HepG2 (cell line): ENCODE results near the gene RHBDD3. TPM values are rescaled to one million over a fixed set of nuclear protein-coding genes. Genes with fewer than 3 reads are reported as not detected.

Experiments
- ATAC-seq: fragments of 200-7000 bp; cut with Tn5 transposase; 3 replicates; pipeline ENCODE4 v1.9.1; 2020; ENCODE audit warnings: mild to moderate bottlenecking, moderate library complexity
- BruUV-seq: library from RNA; stranded (reverse); fragments of 400-500 nt; replicated peaks from 2 replicates; lab custom pipeline; 2021; lab: Mats Ljungman, UMichigan
- CTCF ChIA-PET: fragments of 300-600 bp; formaldehyde crosslinking; extraction: SDS; loops from one replicate; lab custom pipeline; 2021; ENCODE audit warnings: low total read pairs, inconsistent platforms, low intra/inter-chr PET ratio; lab: Yijun Ruan, JAX
- POLR2A ChIA-PET: fragments of 350-600 bp; sonication (Branson Sonifier 250); formaldehyde crosslinking; loops from one replicate; lab custom pipeline; 2020; ENCODE audit warnings: antibody characterized with exemption, inconsistent platforms; lab: Yijun Ruan, JAX
- DNase-seq: peaks from one replicate; pipeline ENCODE4 v3.0.0-alpha.2; 2015; ENCODE audit warnings: low spot score
- FAIRE-seq: peaks from 3 replicates; lab custom pipeline; 2011; peaks lifted over from hg19 to GRCh38; lab: Jason Lieb, UNC
- H2AFZ ChIP-seq: one replicate; pipeline ENCODE4 v1.6.1; 2011; ENCODE audit warnings: low read length, inconsistent platforms
- H3K27ac ChIP-seq: fragments of 300-600 bp; 3 replicates; pipeline ENCODE4 v1.8.0; 2011; ENCODE audit warnings: mixed run types, mild to moderate bottlenecking, mixed read lengths, low read length, inconsistent platforms; ENCODE audit not compliant: insufficient read depth; ENCODE audit errors: extremely low read length
- H3K27me3 ChIP-seq, 2 experiments: fragments of 200-600 bp in 1 of 2; 2 replicates in 1 of 2; 3 replicates in 1 of 2; pipeline versions ENCODE4 v1.6.0 to v1.8.0; 2011; ENCODE audit warnings: low read length in 2 of 2, mild to moderate bottlenecking in 2 of 2, moderate library complexity in 2 of 2, inconsistent platforms in 1 of 2; ENCODE audit not compliant: insufficient read depth in 2 of 2, control insufficient read depth in 1 of 2
- H3K36me3 ChIP-seq, 2 experiments: fragments of 200-600 bp in 1 of 2; replicated peaks in 1 of 2; 2 replicates in 1 of 2; 3 replicates in 1 of 2; pipeline versions ENCODE4 v1.5.1 to v1.8.0; 2011; ENCODE audit warnings: low read length in 2 of 2, inconsistent platforms in 1 of 2; ENCODE audit not compliant: insufficient read depth in 2 of 2, control insufficient read depth in 1 of 2
- H3K4me1 ChIP-seq: 2 replicates; pipeline ENCODE4 v1.5.1; 2012; ENCODE audit warnings: low read length, inconsistent platforms; ENCODE audit not compliant: insufficient read depth
- H3K4me2 ChIP-seq: 2 replicates; pipeline ENCODE4 v1.6.0; 2011; ENCODE audit warnings: low read depth, low read length, inconsistent platforms
- H3K4me3 ChIP-seq, 3 experiments: fragments of 200-600 bp in 1 of 3; sonication (generic), shearing (Covaris generic) in 1 of 3; replicated peaks in 1 of 3; 2 replicates each; pipeline ENCODE4 v1.5.1; 2011 to 2016; ENCODE audit warnings: low read length in 3 of 3, inconsistent platforms in 2 of 3, low read depth in 2 of 3, mild to moderate bottlenecking in 2 of 3, control low read depth in 1 of 3, mixed read lengths in 1 of 3; ENCODE audit not compliant: insufficient read depth in 1 of 3
- H3K79me2 ChIP-seq: one replicate; pipeline ENCODE4 v1.6.1; 2011; ENCODE audit warnings: low read length, inconsistent platforms; ENCODE audit not compliant: insufficient read depth
- H3K9ac ChIP-seq: 2 replicates; pipeline ENCODE4 v1.6.0; 2011; ENCODE audit warnings: mild to moderate bottlenecking, low read depth, low read length, inconsistent platforms; ENCODE audit not compliant: insufficient read depth
- H3K9me3 ChIP-seq: 2 replicates; pipeline ENCODE4 v1.5.1; 2012; ENCODE audit warnings: mild to moderate bottlenecking, low read length
- H4K20me1 ChIP-seq: 2 replicates; pipeline ENCODE4 v1.6.0; 2011; ENCODE audit warnings: inconsistent platforms, mild to moderate bottlenecking, low read length, moderate library complexity; ENCODE audit not compliant: insufficient read depth
- BHLHE40 ChIP-seq: IDR thresholded peaks from 2 replicates; pipeline ENCODE4 v1.6.1; 2011; ENCODE audit warnings: low read length, improper control_type of control experiment
- CAMTA2 ChIP-seq: sonication (generic); formaldehyde crosslinking; IDR thresholded peaks from 2 replicates; pipeline ENCODE4 v1.4.0; 2020; ENCODE audit warnings: mild to moderate bottlenecking, missing genetic modification reagents, borderline replicate concordance
- CC2D1A ChIP-seq: sonication (generic); formaldehyde crosslinking; IDR thresholded peaks from 2 replicates; pipeline ENCODE4 v1.8.1; 2023; ENCODE audit warnings: mild to moderate bottlenecking, missing genetic modification reagents
- FOXO4 ChIP-seq: sonication (generic); formaldehyde crosslinking; conservative IDR thresholded peaks from 2 replicates; pipeline ENCODE4 v1.8.1; 2023; ENCODE audit warnings: missing genetic modification reagents
- JARID2 ChIP-seq: sonication (generic); formaldehyde crosslinking; IDR thresholded peaks from 2 replicates; pipeline ENCODE4 v1.8.1; 2023; ENCODE audit warnings: missing genetic modification reagents, inconsistent platforms; ENCODE audit not compliant: insufficient replicate concordance
- KDM5A ChIP-seq: fragments of 200-600 bp; sonication (generic); IDR thresholded peaks from 2 replicates; pipeline ENCODE4 v1.7.0; 2018; ENCODE audit warnings: antibody characterized with exemption, mild to moderate bottlenecking, low read length, borderline replicate concordance
- MTERF4 ChIP-seq: sonication (generic); formaldehyde crosslinking; IDR thresholded peaks from 2 replicates; pipeline ENCODE4 v1.8.0; 2023; ENCODE audit warnings: mild to moderate bottlenecking, missing genetic modification reagents
- MXD1 ChIP-seq: sonication (generic); formaldehyde crosslinking; IDR thresholded peaks from 2 replicates; pipeline ENCODE4 v1.4.0; 2020; ENCODE audit warnings: mild to moderate bottlenecking, missing genetic modification reagents
- NAIF1 ChIP-seq: sonication (generic); formaldehyde crosslinking; IDR thresholded peaks from 2 replicates; pipeline ENCODE4 v1.5.0; 2020; ENCODE audit warnings: mild to moderate bottlenecking, missing genetic modification reagents, borderline replicate concordance
- NKX3-1 ChIP-seq: sonication (generic); formaldehyde crosslinking; IDR thresholded peaks from 2 replicates; pipeline ENCODE4 v1.5.0; 2020; ENCODE audit warnings: missing genetic modification reagents
- POLR2A ChIP-seq, 2 experiments: IDR thresholded peaks; 2 replicates each; pipeline ENCODE4 v1.6.1; 2011; ENCODE audit warnings: low read depth in 2 of 2, low read length in 2 of 2, mild to moderate bottlenecking in 1 of 2, moderate library complexity in 1 of 2; ENCODE audit not compliant: insufficient read depth in 1 of 2
- SNAI1 ChIP-seq: sonication (generic); formaldehyde crosslinking; IDR thresholded peaks from 2 replicates; pipeline ENCODE4 v1.5.0; 2020; ENCODE audit warnings: mild to moderate bottlenecking, missing genetic modification reagents, borderline replicate concordance
- THRA ChIP-seq: sonication (generic); formaldehyde crosslinking; IDR thresholded peaks from 2 replicates; pipeline ENCODE4 v1.4.0; 2020; ENCODE audit warnings: missing genetic modification reagents, borderline replicate concordance
- ZNF10 ChIP-seq: sonication (generic); formaldehyde crosslinking; IDR thresholded peaks from 2 replicates; pipeline ENCODE4 v1.4.0; 2020; ENCODE audit warnings: mild to moderate bottlenecking, low read depth, missing genetic modification reagents, borderline replicate concordance
- ZNF563 ChIP-seq: sonication (generic); formaldehyde crosslinking; IDR thresholded peaks from 2 replicates; pipeline ENCODE4 v1.8.0; 2022; ENCODE audit warnings: mild to moderate bottlenecking, moderate library complexity, missing genetic modification reagents
- ZNF776 ChIP-seq: sonication (generic); formaldehyde crosslinking; IDR thresholded peaks from 2 replicates; pipeline ENCODE4 v1.4.0; 2020; ENCODE audit warnings: mild to moderate bottlenecking, missing genetic modification reagents
- ZSCAN20 ChIP-seq: sonication (generic); formaldehyde crosslinking; IDR thresholded peaks from 2 replicates; pipeline ENCODE4 v1.4.0; 2020; ENCODE audit warnings: missing genetic modification reagents, mild to moderate bottlenecking, borderline replicate concordance
- WGBS: methylation state at CpG from one replicate; pipeline ENCODE4 v1.1.6; 2017; ENCODE audit warnings: low lambda C conversion rate; 5-methylcytosine and 5-hydroxymethylcytosine counted together
- in situ Hi-C: cut with HindIII; loops from 2 replicates; pipeline ENCODE4 v1.10.0; 2017; ENCODE audit warnings: low pct_unique_long_range_greater_than_20kb; ENCODE audit not compliant: extremely low pct_ligation_motif_present
- intact Hi-C: fragments of 100-400 bp; cut with micrococcal nuclease; formaldehyde crosslinking; loops from one replicate; pipeline ENCODE4 v1.10.0; 2022; ENCODE audit not compliant: unreplicated experiment
- polyA plus RNA-seq, 8 experiments: library from polyadenylated mRNA; depleted of rRNA in 3 of 8; stranded (reverse) in 7 of 8; unstranded in 1 of 8; fragments of >200 nt; fragmentation: Illumina TruSeq in 4 of 8; extraction: Trizol in 4 of 8; gene quantifications; 2 replicates each; pipeline versions ENCODE4 v1.2.1 to v1.2.3, GENCODE V29; 2011 to 2016; ENCODE audit warnings: low read depth in 4 of 8, missing spikeins in 1 of 8, mixed read lengths in 1 of 8; ENCODE audit not compliant: insufficient read depth in 1 of 8
- total RNA-seq, 5 experiments: library from RNA; depleted of rRNA; stranded (reverse); fragments of >200 nt; fragmentation: Illumina TruSeq; extraction: Trizol; gene quantifications; 2 replicates each; pipeline ENCODE4 v1.2.3, GENCODE V29; 2016; ENCODE audit warnings: low read depth in 1 of 5
- TF ChIP-seq, protein P1 (sequence below): sonication (generic); formaldehyde crosslinking; IDR thresholded peaks from 2 replicates; pipeline ENCODE4 v1.5.1; 2020; ENCODE audit warnings: mild to moderate bottlenecking, missing genetic modification reagents, moderate library complexity

The RHBDD3 gene
- total and polyA plus RNA-seq, 2 of the 13 experiments (the other 11 are each of a cell fraction or from before 2014, with no cell fraction given): 12.1 to 26.7 TPM

DNA sequence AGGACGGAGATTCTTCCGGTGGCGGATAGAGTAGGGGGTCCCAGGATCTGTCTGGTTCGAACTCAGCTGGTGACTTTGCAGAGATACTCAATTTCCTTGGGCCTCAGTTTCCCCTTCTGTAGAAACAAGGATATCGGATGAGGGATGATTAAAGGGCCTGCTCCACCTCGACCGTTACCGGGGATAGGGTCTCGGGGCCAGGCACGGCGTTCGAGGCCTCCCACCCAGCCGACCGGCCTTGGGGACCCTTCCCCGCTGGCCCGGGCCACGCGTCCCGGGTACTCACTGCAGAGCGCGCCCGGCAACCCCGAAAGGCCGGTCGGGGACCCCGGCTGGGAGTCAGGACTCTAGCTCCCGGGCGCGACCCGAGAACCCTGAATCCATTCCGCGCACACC is 321 bp downstream of the RHBDD3 start:
- in situ Hi-C loops: no loop called here
- no peak for FAIRE-seq
- TSS peak; percentile 77 for BruUV-seq
- TF ChIP-seq, protein P1, sequence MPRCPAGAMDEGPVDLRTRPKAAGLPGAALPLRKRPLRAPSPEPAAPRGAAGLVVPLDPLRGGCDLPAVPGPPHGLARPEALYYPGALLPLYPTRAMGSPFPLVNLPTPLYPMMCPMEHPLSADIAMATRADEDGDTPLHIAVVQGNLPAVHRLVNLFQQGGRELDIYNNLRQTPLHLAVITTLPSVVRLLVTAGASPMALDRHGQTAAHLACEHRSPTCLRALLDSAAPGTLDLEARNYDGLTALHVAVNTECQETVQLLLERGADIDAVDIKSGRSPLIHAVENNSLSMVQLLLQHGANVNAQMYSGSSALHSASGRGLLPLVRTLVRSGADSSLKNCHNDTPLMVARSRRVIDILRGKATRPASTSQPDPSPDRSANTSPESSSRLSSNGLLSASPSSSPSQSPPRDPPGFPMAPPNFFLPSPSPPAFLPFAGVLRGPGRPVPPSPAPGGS (CRISPR knock-in tag): peak; percentile 7; the same call in 1 of the 2 replicates
- TF ChIP-seq KDM5A (0 out of 2 replicates have a peak, but pooled peaks have one; percentile 4), MXD1 (CRISPR knock-in tag) (peak; percentile 66; the same call in 1 of the 2 replicates), CC2D1A (peak; percentile 53), THRA (no peak), JARID2 (CRISPR knock-in tag) (peak; percentile 22), SNAI1 (peak; percentile 21; the same call in 1 of the 2 replicates), ZNF563 (CRISPR knock-in tag) (0 out of 2 replicates have a peak, but pooled peaks have one; percentile 5), NAIF1 (CRISPR knock-in tag) (0 out of 2 replicates have a peak, but pooled peaks have one; percentile 17), ZSCAN20 (CRISPR knock-in tag) (no peak), POLR2A (IDR thresholded peaks at IDR 0.05; ENCODE audit: insufficient read depth in 1 of 2, low read depth in 2 of 2, low read length in 2 of 2) (peak in 1 of 2 experiments; percentile 34; a peak in 1 of 4 replicates), FOXO4 (CRISPR knock-in tag) (0 out of 2 replicates have a peak, but pooled peaks have one; percentile 55), ZNF10 (no peak), CAMTA2 (CRISPR knock-in tag) (0 out of 2 replicates have a peak, but pooled peaks have one; percentile 14), ZNF776 (peak; percentile 13; the same call in 1 of the 2 replicates), NKX3-1 (CRISPR knock-in tag) (0 out of 2 replicates have a peak, but pooled peaks have one; percentile 24), BHLHE40 (no peak), MTERF4 (CRISPR knock-in tag) (peak; percentile 29; the same call in 1 of the 2 replicates)

More for the DNA sequence above, 321 bp downstream of the RHBDD3 start:
- ChIA-PET POLR2A (no interaction called here), CTCF (no interaction called here)
- ATAC-seq (no peak), DNase-seq (no peak)
- H3K4me2 ChIP-seq: peak overlapping the region; percentile 90
- H3K9me3 ChIP-seq: no peaks in the 10 kb centered on the region
- H3K27me3 ChIP-seq: no peaks in the 10 kb centered on the region; a peak in 1 of 5 replicates
- H3K27ac ChIP-seq: peak overlapping the region; percentile 98
- H3K4me1 ChIP-seq: peaks cover 44% of the 10 kb centered on the region
- H4K20me1 ChIP-seq: peaks cover 33% of the 10 kb centered on the region
- H3K4me3 ChIP-seq: peak overlapping the region; percentile 75 to 96 (median 93)
- H2AFZ ChIP-seq: no peak overlapping the region
- H3K9ac ChIP-seq: peak overlapping the region; percentile 100
- H3K79me2 ChIP-seq: peaks cover 65% of the 10 kb centered on the region
- WGBS: 1% methylated on average over 12 of the region's 32 CpGs
- intact Hi-C loops: no loop called here
- peaks cover 3 to 28% of the 10 kb centered on the region in 2 experiments for H3K36me3 ChIP-seq
